Progenitor cell of endocrine pancreas (in vitro differentiated cells): Measurements from ENCODE around the gene VWDE. TPM values are rescaled to one million over a fixed set of nuclear protein-coding genes. Genes with fewer than 3 reads are reported as not detected.

Source experiments
- DNase-seq: peaks from one replicate; pipeline ENCODE4 v3.0.0; 2021; ENCODE audit warnings: low spot score; ENCODE audit not compliant: unreplicated experiment
- H3K27ac Mint-ChIP-seq: 2 replicates; pipeline ENCODE4 v1.8.0; 2021; ENCODE audit warnings: mild to moderate bottlenecking, moderate library complexity, mixed read lengths
- H3K27me3 Mint-ChIP-seq: 2 replicates; pipeline ENCODE4 v1.8.0; 2021; ENCODE audit warnings: mixed read lengths
- H3K36me3 Mint-ChIP-seq: 2 replicates; pipeline ENCODE4 v1.8.0; 2022; ENCODE audit warnings: mixed read lengths; ENCODE audit not compliant: insufficient read depth
- H3K4me1 Mint-ChIP-seq: 2 replicates; pipeline ENCODE4 v1.8.0; 2021; ENCODE audit warnings: low read depth, mixed read lengths
- H3K4me3 Mint-ChIP-seq: 2 replicates; pipeline ENCODE4 v1.8.0; 2021; ENCODE audit warnings: low read depth, mild to moderate bottlenecking, moderate library complexity, mixed read lengths
- H3K9me3 Mint-ChIP-seq: 2 replicates; pipeline ENCODE4 v1.8.0; 2021; ENCODE audit warnings: low read depth, mixed read lengths
- total RNA-seq: library from RNA; stranded (reverse); gene quantifications from 2 replicates; pipeline ENCODE4 v1.2.1, GENCODE V29; 2021
- TF ChIP-seq, protein P1 (sequence below): fragments of 200-600 bp; sonication (generic); IDR thresholded peaks from one replicate; pipeline ENCODE4 v1.5.0; 2021; ENCODE audit warnings: antibody characterized with exemption, mild to moderate bottlenecking; ENCODE audit not compliant: unreplicated experiment

Gene VWDE
- total RNA-seq, 1 donor from 2014 or later = 5.8 TPM

- Mint-ChIP-seq H3K9me3 (no peaks in the 10 kb centered on the region), H3K27me3 (no peaks in the 10 kb centered on the region), H3K27ac (no peak overlapping the region), H3K4me3 (no peak overlapping the region), H3K4me1 (no peaks in the 10 kb centered on the region), H3K36me3 (no peaks in the 10 kb centered on the region)
- DNase-seq = no peak
- TF ChIP-seq, protein P1, sequence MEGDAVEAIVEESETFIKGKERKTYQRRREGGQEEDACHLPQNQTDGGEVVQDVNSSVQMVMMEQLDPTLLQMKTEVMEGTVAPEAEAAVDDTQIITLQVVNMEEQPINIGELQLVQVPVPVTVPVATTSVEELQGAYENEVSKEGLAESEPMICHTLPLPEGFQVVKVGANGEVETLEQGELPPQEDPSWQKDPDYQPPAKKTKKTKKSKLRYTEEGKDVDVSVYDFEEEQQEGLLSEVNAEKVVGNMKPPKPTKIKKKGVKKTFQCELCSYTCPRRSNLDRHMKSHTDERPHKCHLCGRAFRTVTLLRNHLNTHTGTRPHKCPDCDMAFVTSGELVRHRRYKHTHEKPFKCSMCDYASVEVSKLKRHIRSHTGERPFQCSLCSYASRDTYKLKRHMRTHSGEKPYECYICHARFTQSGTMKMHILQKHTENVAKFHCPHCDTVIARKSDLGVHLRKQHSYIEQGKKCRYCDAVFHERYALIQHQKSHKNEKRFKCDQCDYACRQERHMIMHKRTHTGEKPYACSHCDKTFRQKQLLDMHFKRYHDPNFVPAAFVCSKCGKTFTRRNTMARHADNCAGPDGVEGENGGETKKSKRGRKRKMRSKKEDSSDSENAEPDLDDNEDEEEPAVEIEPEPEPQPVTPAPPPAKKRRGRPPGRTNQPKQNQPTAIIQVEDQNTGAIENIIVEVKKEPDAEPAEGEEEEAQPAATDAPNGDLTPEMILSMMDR = no peak
Observed at GRCh38 chr7:12360948-12361347, 42.7 kb downstream of the VWDE start.

GRCh38 chr7:12358694-12359093 is 45.0 kb downstream of the VWDE start:
- Mint-ChIP-seq H3K27me3 (no peaks in the 10 kb centered on the region), H3K36me3 (no peaks in the 10 kb centered on the region), H3K9me3 (no peaks in the 10 kb centered on the region), H3K4me3 (no peak overlapping the region), H3K4me1 (no peaks in the 10 kb centered on the region), H3K27ac (no peak overlapping the region)
- TF ChIP-seq, protein P1 = no peak
- DNase-seq = no peak

GRCh38 chr7:12357508-12357907 is 46.2 kb downstream of the VWDE start:
- TF ChIP-seq, protein P1 = no peak
- H3K4me1 Mint-ChIP-seq = no peaks in the 10 kb centered on the region
- H3K27ac Mint-ChIP-seq = no peak overlapping the region
- no peak for DNase-seq
- H3K36me3 Mint-ChIP-seq = no peaks in the 10 kb centered on the region
- H3K27me3 Mint-ChIP-seq = no peaks in the 10 kb centered on the region
- H3K4me3 Mint-ChIP-seq = no peak overlapping the region
- H3K9me3 Mint-ChIP-seq = no peaks in the 10 kb centered on the region

DNA sequence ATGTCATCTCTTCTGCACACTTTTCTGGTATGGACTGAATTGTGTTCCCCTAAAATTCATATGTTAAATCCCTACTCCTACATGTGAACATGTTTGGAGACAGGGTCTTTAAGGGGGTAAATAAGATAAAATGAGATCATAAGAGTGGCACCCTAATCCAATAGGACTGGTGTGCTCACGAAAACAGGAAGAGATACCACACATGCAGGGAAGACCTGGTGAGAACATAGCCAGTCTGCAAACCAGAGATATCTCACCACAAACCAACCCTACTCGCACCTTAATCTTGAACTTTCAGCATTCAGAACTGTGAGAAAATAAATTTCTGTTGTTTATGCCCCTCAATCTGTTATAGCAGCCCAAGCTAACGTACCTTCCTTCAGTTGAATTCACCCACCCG is 51.8 kb downstream of the VWDE start:
- no peak for DNase-seq
- H3K27ac Mint-ChIP-seq = no peak overlapping the region
- no peaks in the 10 kb centered on the region for H3K4me1 Mint-ChIP-seq
- no peaks in the 10 kb centered on the region for H3K27me3 Mint-ChIP-seq
- peaks cover 1% of the 10 kb centered on the region for H3K36me3 Mint-ChIP-seq
- TF ChIP-seq, protein P1 = no peak
- no peak overlapping the region for H3K4me3 Mint-ChIP-seq
- H3K9me3 Mint-ChIP-seq = no peaks in the 10 kb centered on the region

DNA sequence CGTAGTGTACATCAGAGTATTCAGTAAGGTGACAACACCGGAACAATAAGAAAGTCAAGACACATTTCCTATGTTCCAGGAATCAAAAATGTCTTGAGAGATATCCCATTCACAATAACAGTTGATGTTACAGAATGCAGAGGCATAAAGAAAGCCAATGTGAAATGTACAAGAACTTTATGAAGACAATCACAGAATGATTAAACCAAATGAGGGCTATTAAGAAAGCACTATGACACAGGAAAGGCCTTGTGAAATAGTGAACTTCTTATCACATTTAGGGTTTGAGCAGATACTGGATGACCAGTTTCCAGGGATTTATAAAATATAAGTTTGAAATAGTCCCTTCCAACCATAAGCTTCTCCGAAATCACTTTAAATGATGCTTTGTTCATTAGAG is 52.7 kb downstream of the VWDE start:
- Mint-ChIP-seq H3K27me3 (no peaks in the 10 kb centered on the region), H3K27ac (no peak overlapping the region), H3K4me3 (no peak overlapping the region), H3K36me3 (peaks cover 1% of the 10 kb centered on the region), H3K4me1 (no peaks in the 10 kb centered on the region), H3K9me3 (no peaks in the 10 kb centered on the region)
- no peak for DNase-seq
- TF ChIP-seq, protein P1 = no peak
